ENCODE measurements around the gene TJP3.

- no peak for TF ChIP-seq POLR2AphosphoS5 (IDR thresholded peaks at IDR 0.05; ENCODE audit: borderline replicate concordance, low read depth, low read length)
- no peak for TF ChIP-seq EZH2 (IDR thresholded peaks at IDR 0.05)
- no peak for TF ChIP-seq FOXP2 (optimal IDR thresholded peaks at IDR 0.05; ENCODE audit: control extremely low read depth, extremely low read length, insufficient read depth)
Measured at GRCh38 chr19:3667766-3668165, 40.4 kb upstream of the TJP3 start.

Measured in SK-N-MC (cell line).